Endothelial cell of umbilical vein (primary cell): Measurements from ENCODE around the gene SDK2. TPM values are rescaled to one million over a fixed set of nuclear protein-coding genes. Genes with fewer than 3 reads are reported as not detected.

Experiments
- BruUV-seq: library from RNA; stranded (reverse); fragments of 400-500 nt; replicated peaks from 2 replicates; lab custom pipeline; 2021; lab: Mats Ljungman, UMichigan
- CTCF ChIA-PET: fragments of 300-600, 350-600 bp; sonication (Branson Sonifier 250); formaldehyde crosslinking; loops from one replicate; lab custom pipeline; 2021; ENCODE audit warnings: antibody characterized with exemption, inconsistent platforms; lab: Charles Lee
- POLR2A ChIA-PET: fragments of 300-600, 350-600 bp; sonication (Branson Sonifier 250); formaldehyde crosslinking; loops from one replicate; lab custom pipeline; 2021; ENCODE audit warnings: antibody characterized with exemption, inconsistent platforms; lab: Charles Lee
- DNase-seq: peaks from one replicate; pipeline ENCODE4 v3.0.0-alpha.2; 2011; ENCODE audit warnings: low read depth, low spot score
- FAIRE-seq: peaks from 2 replicates; lab custom pipeline; 2011; peaks lifted over from hg19 to GRCh38; lab: Jason Lieb, UNC
- H2AFZ ChIP-seq: 2 replicates; pipeline ENCODE4 v1.6.0; 2012; ENCODE audit warnings: low read depth, low read length, control low read depth, inconsistent platforms
- H3K27ac ChIP-seq: 2 replicates; pipeline ENCODE4 v1.5.1; 2011; ENCODE audit warnings: low read depth, mild to moderate bottlenecking, control low read depth, low read length, moderate library complexity; ENCODE audit not compliant: insufficient read depth
- H3K27me3 ChIP-seq, 2 experiments: 2 replicates each; pipeline versions ENCODE4 v1.6.0 to v1.6.1; 2011; ENCODE audit warnings: low read length in 2 of 2, mixed read lengths in 1 of 2; ENCODE audit not compliant: control insufficient read depth in 2 of 2, insufficient read depth in 2 of 2
- H3K36me3 ChIP-seq, 2 experiments: 2 replicates in 1 of 2; 3 replicates in 1 of 2; pipeline ENCODE4 v1.5.1; 2011; ENCODE audit warnings: low read length in 2 of 2, mild to moderate bottlenecking in 1 of 2, moderate library complexity in 1 of 2; ENCODE audit not compliant: control insufficient read depth in 2 of 2, insufficient read depth in 2 of 2; ENCODE audit errors: extremely low read depth in 1 of 2
- H3K4me1 ChIP-seq: 3 replicates; pipeline ENCODE4 v1.5.1; 2011; ENCODE audit warnings: mild to moderate bottlenecking, low read length; ENCODE audit not compliant: control insufficient read depth, insufficient read depth; ENCODE audit errors: extremely low read depth
- H3K4me2 ChIP-seq: 2 replicates; pipeline ENCODE4 v1.6.1; 2011; ENCODE audit warnings: low read length, control low read depth, mixed read lengths; ENCODE audit not compliant: insufficient read depth
- H3K4me3 ChIP-seq, 3 experiments: fragments of 200-600 bp in 1 of 3; sonication (generic), shearing (Covaris generic) in 1 of 3; replicated peaks in 1 of 3; 2 replicates each; pipeline ENCODE4 v1.5.1; 2011 to 2016; ENCODE audit warnings: control low read depth in 3 of 3, low read length in 3 of 3, mild to moderate bottlenecking in 2 of 3, inconsistent platforms in 1 of 3, low read depth in 1 of 3, moderate library complexity in 1 of 3; ENCODE audit not compliant: insufficient read depth in 1 of 3
- H3K79me2 ChIP-seq: 2 replicates; pipeline ENCODE4 v1.6.0; 2012; ENCODE audit warnings: low read length, inconsistent platforms; ENCODE audit not compliant: control insufficient read depth, insufficient read depth
- H3K9ac ChIP-seq: replicated peaks from 2 replicates; pipeline ENCODE3; 2011; ENCODE audit warnings: low read length, control low read depth; ENCODE audit not compliant: insufficient read depth; ENCODE audit errors: extremely low read depth
- H3K9me1 ChIP-seq: replicated peaks from 3 replicates; pipeline ENCODE4 v1.6.0; 2011; ENCODE audit warnings: mild to moderate bottlenecking, low read length; ENCODE audit not compliant: control insufficient read depth, insufficient read depth; ENCODE audit errors: extremely low read depth
- H3K9me3 ChIP-seq: replicated peaks from 2 replicates; pipeline ENCODE4 v1.5.1; 2012; ENCODE audit warnings: low read length, inconsistent platforms; ENCODE audit not compliant: control insufficient read depth, insufficient read depth
- H4K20me1 ChIP-seq: replicated peaks from 2 replicates; pipeline ENCODE3; 2011; ENCODE audit warnings: mild to moderate bottlenecking, low read length; ENCODE audit not compliant: control insufficient read depth, insufficient read depth; ENCODE audit errors: extremely low read depth
- EZH2 ChIP-seq: IDR thresholded peaks from 2 replicates; pipeline ENCODE4 v1.6.1; 2012; ENCODE audit warnings: borderline replicate concordance, low read depth, mild to moderate bottlenecking, moderate library complexity, low read length, inconsistent platforms; ENCODE audit not compliant: severe bottlenecking
- FOS ChIP-seq: IDR thresholded peaks from 2 replicates; pipeline ENCODE4 v1.6.1; 2011; ENCODE audit warnings: mild to moderate bottlenecking, low read length, moderate library complexity, borderline replicate concordance; ENCODE audit not compliant: insufficient read depth
- GATA2 ChIP-seq: IDR thresholded peaks from 2 replicates; pipeline ENCODE4 v1.7.0; 2011; ENCODE audit warnings: low read depth, mild to moderate bottlenecking, moderate library complexity, mixed read lengths, low read length; ENCODE audit not compliant: insufficient read length, insufficient read depth
- JUN ChIP-seq: IDR thresholded peaks from 2 replicates; pipeline ENCODE4 v1.6.1; 2011; ENCODE audit warnings: borderline replicate concordance, low read depth; ENCODE audit not compliant: insufficient read length, insufficient read depth
- MYC ChIP-seq: IDR thresholded peaks from one replicate; pipeline ENCODE4 v1.6.1; 2011; ENCODE audit warnings: mild to moderate bottlenecking, low read depth, low read length
- POLR2A ChIP-seq: IDR thresholded peaks from 2 replicates; pipeline ENCODE4 v1.6.1; 2012; ENCODE audit warnings: low read depth, mild to moderate bottlenecking, control low read depth, low read length
- POLR2AphosphoS5 ChIP-seq: IDR thresholded peaks from 2 replicates; pipeline ENCODE4 v1.6.1; 2012; ENCODE audit warnings: low read depth, mild to moderate bottlenecking, control low read depth, low read length, moderate library complexity; ENCODE audit not compliant: insufficient read depth
- dilution Hi-C: fragments of 300-500 bp; cut with MboI; formaldehyde crosslinking; loops from one replicate; pipeline ENCODE4 v1.15.0; 2019; ENCODE audit warnings: low sequenced_read_pairs; ENCODE audit not compliant: extremely low pct_ligation_motif_present
- intact Hi-C: fragments of 100-400 bp; cut with micrococcal nuclease; formaldehyde crosslinking; loops from one replicate; pipeline ENCODE4 v1.10.0; 2022
- polyA plus RNA-seq, 4 experiments: library from polyadenylated mRNA; depleted of rRNA in 3 of 4; stranded (reverse) in 3 of 4; unstranded in 1 of 4; fragments of >200 nt; gene quantifications; 2 replicates each; pipeline versions ENCODE4 v1.2.1 to v1.2.3, GENCODE V29; 2011 to 2012; ENCODE audit warnings: missing spikeins in 1 of 4
- total RNA-seq: library from RNA; stranded (reverse); gene quantifications from 2 replicates; pipeline ENCODE4 v1.2.3, GENCODE V29; 2021
- TF ChIP-seq, protein P1 (sequence below), 2 donors: IDR thresholded peaks; 1 replicate in 1 of 2; 2 replicates in 1 of 2; pipeline ENCODE4 v1.5.1; 2011; ENCODE audit warnings: low read length in 2 of 2, mild to moderate bottlenecking in 2 of 2, moderate library complexity in 2 of 2, control low read depth in 1 of 2, inconsistent platforms in 1 of 2, low read depth in 1 of 2; ENCODE audit not compliant: insufficient read depth in 1 of 2; ENCODE audit errors: extremely low read depth in 1 of 2
- TF ChIP-seq, protein P2 (sequence below): IDR thresholded peaks from 2 replicates; pipeline ENCODE4 v1.6.1; 2011; ENCODE audit not compliant: insufficient read depth, insufficient read length

Gene SDK2
- total and polyA plus RNA-seq, 2 donors (not counting 3 experiments of a cell fraction or from before 2014, with no cell fraction given) = not detected

DNA sequence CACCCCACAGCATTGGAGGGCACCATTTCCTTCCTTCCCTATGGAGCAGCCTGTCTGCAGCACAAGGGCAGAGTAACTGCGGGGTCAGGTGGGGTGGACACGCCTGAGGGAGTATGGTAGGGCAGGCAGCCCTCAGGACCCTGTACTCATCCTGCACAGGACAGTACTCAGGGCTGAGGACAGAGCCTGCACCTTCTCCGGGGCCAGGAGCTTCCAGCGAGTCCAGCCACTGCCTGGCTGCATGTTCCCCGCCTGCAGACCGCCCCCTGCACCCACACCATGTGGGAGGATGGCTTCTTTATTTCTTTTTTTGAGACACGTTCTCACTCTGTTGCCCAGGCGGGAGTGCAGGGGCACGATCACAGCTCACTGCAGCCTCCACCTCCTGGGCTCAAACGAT lies 284.9 kb downstream of the SDK2 start:
- H3K4me1 ChIP-seq = no peaks in the 10 kb centered on the region
- intact Hi-C loops = no loop called here
- POLR2A ChIA-PET = no interaction called here
- H3K36me3 ChIP-seq = no peaks in the 10 kb centered on the region
- H3K9me3 ChIP-seq = no peaks in the 10 kb centered on the region
- no peak overlapping the region for H3K9ac ChIP-seq
- no peaks in the 10 kb centered on the region for H3K79me2 ChIP-seq
- H3K9me1 ChIP-seq = no peaks in the 10 kb centered on the region
- H4K20me1 ChIP-seq = no peaks in the 10 kb centered on the region
- no peak overlapping the region for H3K4me3 ChIP-seq
- DNase-seq = no peak
- H3K27ac ChIP-seq = no peak overlapping the region
- BruUV-seq = no TSS peak
- FAIRE-seq = no peak
- no peak overlapping the region for H3K4me2 ChIP-seq
- no peaks in the 10 kb centered on the region for H3K27me3 ChIP-seq
- CTCF ChIA-PET = interaction anchor here (1.1 kb wide), 1 partner anchor 11 kb away, joined by 3 read pairs; no protein-coding TSS in a partner anchor
- no peak for TF ChIP-seq JUN
- TF ChIP-seq, protein P1, sequence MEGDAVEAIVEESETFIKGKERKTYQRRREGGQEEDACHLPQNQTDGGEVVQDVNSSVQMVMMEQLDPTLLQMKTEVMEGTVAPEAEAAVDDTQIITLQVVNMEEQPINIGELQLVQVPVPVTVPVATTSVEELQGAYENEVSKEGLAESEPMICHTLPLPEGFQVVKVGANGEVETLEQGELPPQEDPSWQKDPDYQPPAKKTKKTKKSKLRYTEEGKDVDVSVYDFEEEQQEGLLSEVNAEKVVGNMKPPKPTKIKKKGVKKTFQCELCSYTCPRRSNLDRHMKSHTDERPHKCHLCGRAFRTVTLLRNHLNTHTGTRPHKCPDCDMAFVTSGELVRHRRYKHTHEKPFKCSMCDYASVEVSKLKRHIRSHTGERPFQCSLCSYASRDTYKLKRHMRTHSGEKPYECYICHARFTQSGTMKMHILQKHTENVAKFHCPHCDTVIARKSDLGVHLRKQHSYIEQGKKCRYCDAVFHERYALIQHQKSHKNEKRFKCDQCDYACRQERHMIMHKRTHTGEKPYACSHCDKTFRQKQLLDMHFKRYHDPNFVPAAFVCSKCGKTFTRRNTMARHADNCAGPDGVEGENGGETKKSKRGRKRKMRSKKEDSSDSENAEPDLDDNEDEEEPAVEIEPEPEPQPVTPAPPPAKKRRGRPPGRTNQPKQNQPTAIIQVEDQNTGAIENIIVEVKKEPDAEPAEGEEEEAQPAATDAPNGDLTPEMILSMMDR (IDR thresholded peaks at IDR 0.05; ENCODE audit: extremely low read depth in 1 of 2, insufficient read depth in 1 of 2, low read depth in 1 of 2, low read length in 2 of 2) = no peak
- TF ChIP-seq GATA2 = no peak
- TF ChIP-seq, protein P2, sequence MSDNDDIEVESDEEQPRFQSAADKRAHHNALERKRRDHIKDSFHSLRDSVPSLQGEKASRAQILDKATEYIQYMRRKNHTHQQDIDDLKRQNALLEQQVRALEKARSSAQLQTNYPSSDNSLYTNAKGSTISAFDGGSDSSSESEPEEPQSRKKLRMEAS = no peak
- no peak for TF ChIP-seq MYC
- TF ChIP-seq POLR2AphosphoS5 = no peak
- TF ChIP-seq EZH2 = no peak
- no peak for TF ChIP-seq POLR2A
- TF ChIP-seq FOS = no peak
- dilution Hi-C loops = no loop called here
- no peak overlapping the region for H2AFZ ChIP-seq
